ENCODE data around the gene PIGX. TPM values are rescaled to one million over a fixed set of nuclear protein-coding genes. Genes with fewer than 3 reads are reported as not detected.

Gene PIGX
- total and polyA plus RNA-seq, 11 donors: 8.3 to 21.2 (median 17.6) TPM

DNA sequence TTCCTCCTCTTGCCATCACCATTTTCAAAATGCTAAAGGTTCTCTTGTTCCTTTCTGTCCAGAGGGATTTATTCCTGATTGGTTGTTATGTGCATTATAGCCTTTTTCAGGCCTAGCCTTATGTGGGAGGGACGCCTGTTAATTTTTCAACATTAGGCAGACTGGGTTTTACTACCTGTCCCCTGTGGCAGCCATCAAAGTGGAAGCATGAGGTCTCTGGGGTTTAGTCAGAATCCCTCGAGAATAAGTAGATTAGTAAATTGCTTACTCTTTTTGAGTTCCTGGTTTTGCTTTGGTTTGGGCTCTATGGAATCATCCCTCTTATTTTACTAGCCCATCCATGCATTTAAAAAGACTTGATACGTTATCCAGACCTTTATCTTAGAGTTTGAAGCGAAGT is 59.9 kb downstream of the PIGX start:
- WGBS, 4 donors: 87 to 92% (median 91%) methylated on average over 4 of the region's 4 CpGs
- H3K27ac ChIP-seq: no peak overlapping the region
- no peaks in the 10 kb centered on the region for H3K9me3 ChIP-seq
- DNase-seq (no peak), ATAC-seq (no peak)
- H3K4me3 ChIP-seq: no peak overlapping the region
- intact Hi-C loops (cut with DNase I): no loop called here
- peaks cover 0 to 8% (median 0%) of the 10 kb centered on the region in 9 donors for H3K36me3 ChIP-seq
- H3K27me3 ChIP-seq: no peaks in the 10 kb centered on the region
- H3K4me1 ChIP-seq: peaks cover 2 to 50% (median 22%) of the 10 kb centered on the region in 12 donors
- TF ChIP-seq POLR2A (IDR thresholded peaks at IDR 0.05): no peak
- TF ChIP-seq, protein P1, sequence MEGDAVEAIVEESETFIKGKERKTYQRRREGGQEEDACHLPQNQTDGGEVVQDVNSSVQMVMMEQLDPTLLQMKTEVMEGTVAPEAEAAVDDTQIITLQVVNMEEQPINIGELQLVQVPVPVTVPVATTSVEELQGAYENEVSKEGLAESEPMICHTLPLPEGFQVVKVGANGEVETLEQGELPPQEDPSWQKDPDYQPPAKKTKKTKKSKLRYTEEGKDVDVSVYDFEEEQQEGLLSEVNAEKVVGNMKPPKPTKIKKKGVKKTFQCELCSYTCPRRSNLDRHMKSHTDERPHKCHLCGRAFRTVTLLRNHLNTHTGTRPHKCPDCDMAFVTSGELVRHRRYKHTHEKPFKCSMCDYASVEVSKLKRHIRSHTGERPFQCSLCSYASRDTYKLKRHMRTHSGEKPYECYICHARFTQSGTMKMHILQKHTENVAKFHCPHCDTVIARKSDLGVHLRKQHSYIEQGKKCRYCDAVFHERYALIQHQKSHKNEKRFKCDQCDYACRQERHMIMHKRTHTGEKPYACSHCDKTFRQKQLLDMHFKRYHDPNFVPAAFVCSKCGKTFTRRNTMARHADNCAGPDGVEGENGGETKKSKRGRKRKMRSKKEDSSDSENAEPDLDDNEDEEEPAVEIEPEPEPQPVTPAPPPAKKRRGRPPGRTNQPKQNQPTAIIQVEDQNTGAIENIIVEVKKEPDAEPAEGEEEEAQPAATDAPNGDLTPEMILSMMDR (IDR thresholded peaks at IDR 0.05): no peak

DNA sequence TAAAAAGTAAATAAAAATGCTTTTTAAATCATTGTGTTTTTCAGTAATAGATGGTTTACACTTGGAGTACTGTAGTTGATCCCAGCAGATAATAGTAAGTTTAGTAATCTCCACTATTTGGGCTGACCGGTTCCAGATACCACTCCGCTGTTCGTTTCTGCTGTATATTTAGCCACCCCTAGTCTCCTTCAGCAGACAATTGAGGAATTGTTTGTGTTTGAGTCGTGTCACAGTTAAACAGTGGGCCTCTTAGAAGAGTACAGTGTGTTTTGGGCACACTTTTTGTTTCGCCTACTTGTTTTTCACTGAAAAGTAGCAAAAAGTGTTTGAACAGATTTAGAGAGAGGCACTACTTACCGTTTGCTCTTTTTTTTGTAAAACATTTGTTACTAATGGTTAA is 60.7 kb downstream of the PIGX start:
- H3K27me3 ChIP-seq: no peaks in the 10 kb centered on the region
- intact Hi-C loops (cut with DNase I): no loop called here
- 69 to 79% (median 75%) methylated on average over 6 of the region's 6 CpGs for WGBS, 4 donors
- no peak overlapping the region for H3K4me3 ChIP-seq
- DNase-seq: no peak
- no peak for ATAC-seq
- H3K9me3 ChIP-seq: no peaks in the 10 kb centered on the region
- no peak overlapping the region for H3K27ac ChIP-seq
- H3K4me1 ChIP-seq: peaks cover 2 to 55% (median 23%) of the 10 kb centered on the region in 12 donors
- H3K36me3 ChIP-seq: peaks cover 0 to 14% (median 0%) of the 10 kb centered on the region in 9 donors
- TF ChIP-seq POLR2A (IDR thresholded peaks at IDR 0.05): no peak
- TF ChIP-seq, protein P1 (IDR thresholded peaks at IDR 0.05): no peak

DNA sequence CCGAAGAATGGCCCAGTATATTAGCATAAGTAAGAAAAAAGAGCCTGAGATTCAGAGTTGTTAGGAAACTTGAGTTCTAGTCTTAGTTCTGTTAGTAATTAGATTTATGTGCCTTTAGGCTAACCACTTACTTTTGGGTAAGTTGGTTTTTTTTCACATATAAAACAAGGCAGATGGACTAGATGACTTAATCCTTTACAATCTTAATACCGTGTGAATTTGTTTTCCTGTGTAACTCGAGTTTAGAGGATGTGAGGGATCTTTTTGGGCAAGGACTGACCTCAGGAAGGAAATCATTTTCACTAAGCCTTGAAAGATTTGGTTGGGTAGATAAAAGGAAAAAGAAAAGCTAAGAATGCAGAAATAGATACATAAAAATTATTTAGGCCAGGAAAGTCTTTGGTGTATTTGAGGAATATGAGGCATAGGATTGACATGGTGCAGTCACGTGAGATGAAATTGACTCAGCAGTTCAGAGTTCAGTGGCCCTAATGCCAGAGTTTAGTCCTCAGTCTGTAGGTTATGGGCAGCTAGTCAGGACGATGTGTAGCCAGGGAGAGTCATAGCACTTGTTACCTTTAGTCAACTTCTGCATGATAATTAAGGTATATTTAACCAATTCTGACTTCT is 62.1 kb downstream of the PIGX start:
- Histone ChIP-seq H3K9me3 (no peaks in the 10 kb centered on the region), H3K27me3 (no peaks in the 10 kb centered on the region), H3K4me3 (no peak overlapping the region), H3K4me1 (peaks cover 2 to 69% (median 30%) of the 10 kb centered on the region in 12 donors), H3K27ac (peak overlapping the region in 3 of 12 donors; percentile 3 to 17 (median 5)), H3K36me3 (peaks cover 0 to 8% (median 0%) of the 10 kb centered on the region in 9 donors)
- DNase-seq (no peak), ATAC-seq (peak in 2 of 4 donors; percentile 50 to 55)
- no peak for TF ChIP-seq POLR2A (IDR thresholded peaks at IDR 0.05)
- TF ChIP-seq, protein P1 (IDR thresholded peaks at IDR 0.05): no peak
- intact Hi-C loops (cut with DNase I): no loop called here
- 53 to 59% (median 57%) methylated on average over 5 of the region's 5 CpGs for WGBS, 4 donors

DNA sequence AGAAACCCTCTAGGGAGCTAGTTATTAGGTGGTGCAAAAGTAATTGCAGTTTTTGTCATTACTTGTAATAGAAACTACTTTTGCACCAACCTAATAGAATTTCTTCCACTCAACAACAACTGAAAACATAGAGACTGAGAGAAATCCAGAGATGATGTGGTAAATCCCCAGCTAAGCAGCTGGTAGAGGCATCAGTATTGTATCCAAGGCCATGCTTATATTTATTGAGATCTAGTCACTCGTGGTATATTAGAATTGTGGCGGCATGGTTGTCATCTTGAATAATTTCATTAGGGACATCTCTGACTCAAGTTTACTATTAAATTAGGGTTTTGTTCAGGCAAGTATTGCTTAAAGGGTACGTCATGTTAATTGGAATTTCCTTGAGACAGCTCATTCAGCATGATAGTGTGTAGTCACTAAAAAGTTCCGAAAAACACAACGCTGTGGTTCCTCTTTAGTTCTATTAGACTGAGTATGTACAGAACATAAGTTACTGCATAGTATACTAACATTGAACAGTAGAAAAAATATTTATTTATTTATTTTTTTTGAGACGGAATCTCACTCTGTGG is 62.8 kb downstream of the PIGX start:
- no peak for ATAC-seq
- H3K4me1 ChIP-seq: peaks cover 2 to 69% (median 33%) of the 10 kb centered on the region in 12 donors

More for the DNA sequence above, 62.8 kb downstream of the PIGX start:
- Histone ChIP-seq H3K4me3 (no peak overlapping the region), H3K36me3 (peaks cover 0 to 12% (median 0%) of the 10 kb centered on the region in 9 donors), H3K27me3 (no peaks in the 10 kb centered on the region), H3K27ac (peak overlapping the region in 1 of 12 donors; percentile 5), H3K9me3 (no peaks in the 10 kb centered on the region)
- TF ChIP-seq, protein P1 (IDR thresholded peaks at IDR 0.05): no peak
- TF ChIP-seq POLR2A (IDR thresholded peaks at IDR 0.05): no peak
- no peak for DNase-seq
- intact Hi-C loops (cut with DNase I): no loop called here
- WGBS, 4 donors: 88 to 95% (median 94%) methylated on average over 6 of the region's 6 CpGs
